A673 (cell line): Measurements from ENCODE around the gene GRAMD1A.

Source experiments
- EZH2 ChIP-seq: fragments of 200-600 bp; sonication (generic); IDR thresholded peaks from 2 replicates; pipeline ENCODE4 v1.6.1; 2017; ENCODE audit warnings: borderline replicate concordance, low read depth, mild to moderate bottlenecking, mixed read lengths, antibody characterized with exemption, low read length; ENCODE audit not compliant: poor library complexity, severe bottlenecking
- TF ChIP-seq, protein P1 (sequence below): fragments of 300-800, 200-600 bp; sonication (generic); conservative IDR thresholded peaks from 2 replicates; pipeline ENCODE4 v1.5.1; 2017; ENCODE audit warnings: low read depth, mild to moderate bottlenecking, antibody characterized with exemption, low read length, moderate library complexity, mixed read lengths

DNA sequence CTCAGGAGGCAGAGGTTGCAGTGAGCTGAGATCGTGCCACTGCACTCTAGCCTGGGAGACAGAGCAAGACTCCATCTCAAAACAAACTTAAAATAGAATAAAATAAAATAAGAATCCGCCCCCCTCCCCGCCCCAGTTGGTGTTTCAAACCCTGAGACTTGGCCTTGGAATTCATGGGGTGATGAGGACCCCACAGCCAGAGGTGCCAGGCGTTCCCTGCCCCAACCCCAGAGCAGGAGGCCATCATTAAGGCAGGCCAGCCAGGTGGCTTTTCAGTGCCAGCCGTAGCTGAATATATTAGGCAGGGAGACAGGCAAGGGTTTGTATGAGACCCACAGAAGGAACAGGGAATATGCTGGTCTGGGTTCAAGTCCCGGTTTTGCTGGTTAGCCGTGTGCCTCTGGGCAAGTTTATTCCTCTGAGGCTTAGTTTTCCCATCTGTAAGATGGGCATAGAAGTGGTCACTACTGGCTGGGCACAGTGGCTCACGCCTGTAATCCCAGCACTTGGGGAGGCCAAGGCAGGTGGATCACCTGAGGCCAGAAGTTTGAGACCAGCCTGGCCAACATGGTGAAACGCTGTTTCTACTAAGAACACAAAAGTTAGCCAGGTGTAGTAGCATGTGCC lies 53.7 kb downstream of the GRAMD1A start:
- no peak for TF ChIP-seq EZH2
- TF ChIP-seq, protein P1, sequence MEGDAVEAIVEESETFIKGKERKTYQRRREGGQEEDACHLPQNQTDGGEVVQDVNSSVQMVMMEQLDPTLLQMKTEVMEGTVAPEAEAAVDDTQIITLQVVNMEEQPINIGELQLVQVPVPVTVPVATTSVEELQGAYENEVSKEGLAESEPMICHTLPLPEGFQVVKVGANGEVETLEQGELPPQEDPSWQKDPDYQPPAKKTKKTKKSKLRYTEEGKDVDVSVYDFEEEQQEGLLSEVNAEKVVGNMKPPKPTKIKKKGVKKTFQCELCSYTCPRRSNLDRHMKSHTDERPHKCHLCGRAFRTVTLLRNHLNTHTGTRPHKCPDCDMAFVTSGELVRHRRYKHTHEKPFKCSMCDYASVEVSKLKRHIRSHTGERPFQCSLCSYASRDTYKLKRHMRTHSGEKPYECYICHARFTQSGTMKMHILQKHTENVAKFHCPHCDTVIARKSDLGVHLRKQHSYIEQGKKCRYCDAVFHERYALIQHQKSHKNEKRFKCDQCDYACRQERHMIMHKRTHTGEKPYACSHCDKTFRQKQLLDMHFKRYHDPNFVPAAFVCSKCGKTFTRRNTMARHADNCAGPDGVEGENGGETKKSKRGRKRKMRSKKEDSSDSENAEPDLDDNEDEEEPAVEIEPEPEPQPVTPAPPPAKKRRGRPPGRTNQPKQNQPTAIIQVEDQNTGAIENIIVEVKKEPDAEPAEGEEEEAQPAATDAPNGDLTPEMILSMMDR: no peak
